Measurements from ENCODE around the gene HSPA1L.

- no peak for TF ChIP-seq CTCF (conservative IDR thresholded peaks at IDR 0.05; ENCODE audit: low read length)
- TF ChIP-seq EZH2phosphoT487 (IDR thresholded peaks at IDR 0.05; ENCODE audit: borderline replicate concordance), result no peak
These were observed 44.2 kb downstream of the HSPA1L start for GRCh38 chr6:31770860-31771259.
